Sigmoid colon (tissue), 4 donors: ENCODE results near the gene GRHL1.
A peak's percentile ranks its signal among the peaks of the same experiment; 100 is the strongest.

Source experiments
- CTCF ChIP-seq, 4 experiments: fragments of 450-650 bp in 3 of 4; fragments of 200-600 bp in 1 of 4; IDR thresholded peaks; one replicate each; pipeline ENCODE4 v1.5.1; 2016 to 2019; ENCODE audit warnings: antibody characterized with exemption in 4 of 4, mild to moderate bottlenecking in 3 of 4, moderate library complexity in 2 of 4
- POLR2A ChIP-seq, 2 donors: fragments of 450-650 bp; IDR thresholded peaks; one replicate each; pipeline ENCODE4 v1.6.1; 2016; ENCODE audit warnings: antibody characterized with exemption in 2 of 2, mild to moderate bottlenecking in 2 of 2, moderate library complexity in 2 of 2
- POLR2AphosphoS5 ChIP-seq, 4 donors: sonication (generic); formaldehyde crosslinking; IDR thresholded peaks; one replicate each; pipeline ENCODE4 v1.6.1; 2017; ENCODE audit warnings: antibody characterized with exemption in 4 of 4

DNA sequence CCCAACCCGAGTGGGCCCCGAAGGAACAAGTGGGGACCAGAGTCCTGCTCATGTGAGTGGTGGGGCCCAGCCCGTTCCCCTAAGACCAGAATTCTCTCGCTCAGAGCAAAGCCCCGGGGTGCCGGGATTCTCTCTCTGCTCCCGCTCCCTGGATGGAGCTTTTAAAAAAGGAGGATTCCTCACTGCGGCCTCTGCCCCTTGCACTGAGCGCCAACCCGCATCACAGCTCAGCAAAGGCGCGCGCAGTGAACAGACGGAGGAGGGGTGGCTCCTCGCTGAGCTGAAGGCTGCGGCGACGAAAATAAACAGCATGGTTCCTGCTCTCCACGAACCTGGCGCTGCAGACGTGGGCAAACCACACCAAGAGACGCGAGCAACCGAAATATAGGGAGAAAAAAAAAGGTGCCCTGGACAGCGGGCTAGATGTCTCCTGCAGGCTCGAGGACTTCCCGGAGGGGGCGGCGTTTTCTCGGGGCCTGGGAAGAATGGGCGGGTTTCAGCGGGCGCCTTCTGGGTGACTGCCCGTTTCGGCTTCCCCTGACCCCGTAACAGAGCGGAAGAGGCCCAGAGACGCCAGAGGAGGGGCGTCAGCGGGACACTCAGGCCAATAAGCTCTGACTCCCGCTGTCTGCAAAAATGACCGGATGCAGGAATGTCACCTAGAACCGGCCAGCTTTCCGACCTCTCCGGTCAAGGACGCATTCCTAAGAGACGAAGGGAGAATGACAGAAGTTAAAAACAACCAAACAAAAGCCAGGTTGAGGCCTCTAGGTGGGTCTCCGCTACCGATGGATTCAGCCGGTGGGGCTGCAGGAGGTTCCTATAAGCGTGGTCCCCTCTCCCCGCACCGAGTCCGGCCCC is 91.0 kb downstream of the GRHL1 start:
- TF ChIP-seq CTCF (IDR thresholded peaks at IDR 0.05) (peak in 1 of 4 experiments; percentile 17), POLR2AphosphoS5 (IDR thresholded peaks at IDR 0.05) (peak; percentile 17 to 74 (median 61)), POLR2A (IDR thresholded peaks at IDR 0.05) (peak in 1 of 2 donors; percentile 11)
